Natural killer cell (primary cell): Measurements from ENCODE around the gene HPS4. TPM values are rescaled to one million over a fixed set of nuclear protein-coding genes. Genes with fewer than 3 reads are reported as not detected.
A peak's percentile ranks its signal among the peaks of the same experiment; 100 is the strongest.

Experiments
- ATAC-seq, 3 donors: fragments of 150-1000 bp in 2 of 3; fragments of 200-7000 bp in 1 of 3; cut with Tn5 transposase; 1 replicate in 1 of 3; 2 replicates in 2 of 3; pipeline ENCODE4 v1.10.0; 2021; ENCODE audit warnings: mild to moderate bottlenecking in 2 of 3, moderate library complexity in 2 of 3
- DNase-seq, 2 donors: peaks; one replicate each; pipeline versions ENCODE4 v3.0.0 to v3.0.0-alpha.2; 2013 to 2021; ENCODE audit warnings: mixed read lengths in 1 of 2
- H3K27ac ChIP-seq: one replicate; pipeline ENCODE4 v1.5.1; 2013; ENCODE audit warnings: mild to moderate bottlenecking, low read length
- H3K27me3 ChIP-seq: one replicate; pipeline ENCODE4 v1.6.1; 2013; ENCODE audit warnings: low read length; ENCODE audit not compliant: control insufficient read depth, insufficient read depth
- H3K36me3 ChIP-seq: one replicate; pipeline ENCODE4 v1.6.1; 2013; ENCODE audit warnings: low read length; ENCODE audit not compliant: control insufficient read depth, insufficient read depth
- H3K4me1 ChIP-seq: one replicate; pipeline ENCODE4 v1.6.1; 2013; ENCODE audit warnings: low read length; ENCODE audit not compliant: control insufficient read depth, insufficient read depth
- H3K4me3 ChIP-seq: one replicate; pipeline ENCODE4 v1.5.1; 2013; ENCODE audit warnings: low read length
- H3K9me3 ChIP-seq: one replicate; pipeline ENCODE4 v1.6.1; 2013; ENCODE audit warnings: low read length; ENCODE audit not compliant: control insufficient read depth, insufficient read depth
- H3K27ac Mint-ChIP-seq, 2 donors: one replicate each; pipeline ENCODE4 v1.8.0; 2022; ENCODE audit warnings: mild to moderate bottlenecking in 2 of 2, mixed read lengths in 2 of 2, moderate library complexity in 1 of 2
- H3K27me3 Mint-ChIP-seq, 2 donors: one replicate each; pipeline ENCODE4 v1.8.0; 2022; ENCODE audit warnings: low read depth in 2 of 2, mixed read lengths in 2 of 2
- H3K36me3 Mint-ChIP-seq: one replicate; pipeline ENCODE4 v1.8.0; 2022; ENCODE audit warnings: mixed read lengths
- H3K4me1 Mint-ChIP-seq, 2 donors: one replicate each; pipeline ENCODE4 v1.8.0; 2022; ENCODE audit warnings: mixed read lengths in 2 of 2
- H3K4me3 Mint-ChIP-seq: one replicate; pipeline ENCODE4 v1.8.0; 2022; ENCODE audit warnings: mild to moderate bottlenecking, moderate library complexity, mixed read lengths
- H3K9me3 Mint-ChIP-seq, 2 donors: one replicate each; pipeline ENCODE4 v1.8.0; 2022; ENCODE audit warnings: mixed read lengths in 2 of 2
- WGBS: methylation state at CpG from one replicate; pipeline ENCODE4 v1.1.7; 2013; ENCODE audit warnings: missing lambda C conversion rate; ENCODE audit not compliant: insufficient coverage; 5-methylcytosine and 5-hydroxymethylcytosine counted together
- intact Hi-C: fragments of 100-400 bp; cut with micrococcal nuclease; formaldehyde crosslinking; loops from one replicate; pipeline ENCODE4 v1.14.2; 2022
- total RNA-seq, 4 donors: library from RNA; stranded (reverse); fragments of 120-200 nt in 1 of 4; gene quantifications; one replicate each; pipeline versions ENCODE4 v1.2.3 to v1.2.4, GENCODE V29; 2013 to 2022
- TF ChIP-seq, protein P1 (sequence below): fragments of 200-600 bp; IDR thresholded peaks from one replicate; pipeline ENCODE4 v1.8.0; 2022; ENCODE audit warnings: antibody characterized with exemption

The HPS4 gene
- total RNA-seq, 3 donors from 2014 or later (not counting 1 experiment from before 2014, with no cell fraction given): 44.8 to 53.6 (median 50.7) TPM

DNA sequence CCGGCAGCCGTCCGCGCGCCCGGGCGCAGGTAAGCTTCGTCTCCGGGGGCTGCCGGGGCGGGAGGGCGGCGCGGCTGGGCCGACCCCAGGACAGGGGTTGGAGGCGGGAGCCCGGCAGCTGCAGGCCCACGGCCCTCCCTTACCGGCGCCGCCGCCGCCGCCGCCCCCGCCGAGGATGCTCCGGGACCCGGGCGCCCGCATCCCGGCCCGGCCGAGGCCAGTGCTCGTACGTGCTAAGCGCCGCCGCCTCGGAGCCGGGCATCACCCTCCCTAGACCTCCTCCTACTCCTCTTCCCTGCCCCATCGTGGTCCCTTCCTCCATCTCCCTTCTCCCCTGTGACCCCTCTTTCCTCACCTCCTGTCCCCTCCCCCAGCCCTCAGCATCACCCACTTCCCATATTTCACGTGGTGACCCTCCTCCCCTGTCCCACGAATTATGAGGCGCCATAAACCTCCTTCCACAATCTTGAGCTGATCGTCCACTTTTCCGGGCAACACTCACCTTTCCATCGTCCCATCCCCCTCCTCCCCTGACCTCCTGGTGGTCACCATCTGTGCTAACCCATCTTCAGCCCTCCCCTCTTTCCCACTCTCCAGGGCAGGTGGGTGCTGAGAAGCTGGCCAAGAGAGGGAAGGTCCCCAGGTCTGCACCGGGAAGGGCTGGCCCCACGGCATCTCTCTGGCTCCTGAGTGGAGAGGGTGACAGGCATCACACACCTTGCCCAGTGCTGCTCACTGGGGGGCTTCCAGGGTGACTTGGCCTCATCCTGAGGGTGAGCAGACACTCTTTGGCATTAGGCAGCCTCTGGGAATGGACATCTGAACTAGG is 53.9 kb downstream of the HPS4 start:
- Mint-ChIP-seq H3K4me3 (peak overlapping the region; percentile 73), H3K4me1 (peaks cover 12 to 29% of the 10 kb centered on the region in 2 donors), H3K9me3 (no peaks in the 10 kb centered on the region), H3K36me3 (no peaks in the 10 kb centered on the region), H3K27ac (peak overlapping the region in 1 of 2 donors; percentile 62), H3K27me3 (peaks cover 0 to 3% of the 10 kb centered on the region in 2 donors)
- Histone ChIP-seq H3K27me3 (no peaks in the 10 kb centered on the region), H3K36me3 (peaks cover 8% of the 10 kb centered on the region), H3K27ac (no peak overlapping the region), H3K4me3 (peak overlapping the region; percentile 38), H3K4me1 (peaks cover 27% of the 10 kb centered on the region), H3K9me3 (no peaks in the 10 kb centered on the region)
- ATAC-seq: peak; percentile 4 to 8 (median 4)
- TF ChIP-seq, protein P1, sequence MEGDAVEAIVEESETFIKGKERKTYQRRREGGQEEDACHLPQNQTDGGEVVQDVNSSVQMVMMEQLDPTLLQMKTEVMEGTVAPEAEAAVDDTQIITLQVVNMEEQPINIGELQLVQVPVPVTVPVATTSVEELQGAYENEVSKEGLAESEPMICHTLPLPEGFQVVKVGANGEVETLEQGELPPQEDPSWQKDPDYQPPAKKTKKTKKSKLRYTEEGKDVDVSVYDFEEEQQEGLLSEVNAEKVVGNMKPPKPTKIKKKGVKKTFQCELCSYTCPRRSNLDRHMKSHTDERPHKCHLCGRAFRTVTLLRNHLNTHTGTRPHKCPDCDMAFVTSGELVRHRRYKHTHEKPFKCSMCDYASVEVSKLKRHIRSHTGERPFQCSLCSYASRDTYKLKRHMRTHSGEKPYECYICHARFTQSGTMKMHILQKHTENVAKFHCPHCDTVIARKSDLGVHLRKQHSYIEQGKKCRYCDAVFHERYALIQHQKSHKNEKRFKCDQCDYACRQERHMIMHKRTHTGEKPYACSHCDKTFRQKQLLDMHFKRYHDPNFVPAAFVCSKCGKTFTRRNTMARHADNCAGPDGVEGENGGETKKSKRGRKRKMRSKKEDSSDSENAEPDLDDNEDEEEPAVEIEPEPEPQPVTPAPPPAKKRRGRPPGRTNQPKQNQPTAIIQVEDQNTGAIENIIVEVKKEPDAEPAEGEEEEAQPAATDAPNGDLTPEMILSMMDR: no peak
- WGBS: 7% methylated on average over 50 of the region's 50 CpGs
- intact Hi-C loops: no loop called here
- peak in 1 of 2 donors; percentile 34 for DNase-seq

GRCh38 chr22:26428515-26429457 is 54.8 kb downstream of the HPS4 start, which contains the start of gene ASPHD2:
Gene ASPHD2, plus strand, starts transcription at chr22:26429260. Its CDS starts 4,356 bp downstream, at chr22:26433616.
- no peaks in the 10 kb centered on the region for H3K9me3 ChIP-seq
- H3K36me3 ChIP-seq: peaks cover 3% of the 10 kb centered on the region
- peak; percentile 80 to 90 (median 85) for ATAC-seq
- H3K4me3 ChIP-seq: peak within 1 kb of the TSS; percentile 66
- Mint-ChIP-seq H3K27ac (peak within 1 kb of the TSS; percentile 91 to 96), H3K4me1 (peaks cover 12 to 29% of the 10 kb centered on the region in 2 donors), H3K9me3 (no peaks in the 10 kb centered on the region), H3K36me3 (no peaks in the 10 kb centered on the region), H3K4me3 (peak within 1 kb of the TSS; percentile 93), H3K27me3 (peaks cover 0 to 3% of the 10 kb centered on the region in 2 donors)
- intact Hi-C loops: no loop called here
- H3K27me3 ChIP-seq: no peaks in the 10 kb centered on the region
- peak within 1 kb of the TSS; percentile 88 for H3K27ac ChIP-seq
- TF ChIP-seq, protein P1: no peak
- under 1% methylated on average over 95 of the region's 96 CpGs for WGBS
- peaks cover 27% of the 10 kb centered on the region for H3K4me1 ChIP-seq
- DNase-seq: peak; percentile 71 to 89

DNA sequence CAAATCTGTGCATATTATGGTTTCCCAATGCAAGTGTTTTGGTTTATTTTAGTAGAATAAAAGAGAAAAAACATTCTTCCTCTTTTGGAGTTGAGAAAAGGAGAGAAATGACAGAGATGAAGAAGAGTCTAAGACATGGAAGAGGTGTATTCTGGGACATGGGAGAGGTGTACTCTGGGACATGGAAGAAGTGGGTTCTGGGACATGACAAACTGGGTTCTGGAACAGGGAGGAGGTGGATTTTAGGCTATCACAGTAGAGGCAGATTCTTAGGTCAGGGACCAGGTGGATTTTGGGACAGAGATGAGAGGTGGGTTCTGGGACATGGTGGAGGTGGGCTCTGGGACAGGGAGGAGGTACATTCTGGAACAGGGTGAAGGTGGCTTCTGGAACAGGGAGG is 56.7 kb downstream of the HPS4 start:
- Mint-ChIP-seq H3K4me1 (peaks cover 12 to 29% of the 10 kb centered on the region in 2 donors), H3K4me3 (peak overlapping the region; percentile 81), H3K9me3 (no peaks in the 10 kb centered on the region), H3K27me3 (peaks cover 3 to 4% of the 10 kb centered on the region in 2 donors), H3K36me3 (peaks cover 12% of the 10 kb centered on the region), H3K27ac (peak overlapping the region; percentile 56 to 59)
- ATAC-seq (no peak), DNase-seq (no peak)
- Histone ChIP-seq H3K4me1 (peaks cover 24% of the 10 kb centered on the region), H3K27me3 (no peaks in the 10 kb centered on the region), H3K4me3 (no peak overlapping the region), H3K36me3 (no peaks in the 10 kb centered on the region), H3K9me3 (peaks cover 4% of the 10 kb centered on the region), H3K27ac (no peak overlapping the region)
- TF ChIP-seq, protein P1: no peak
- intact Hi-C loops: no loop called here
